Caco-2 (cell line): ENCODE measurements around the gene SMIM38. TPM values are rescaled to one million over a fixed set of nuclear protein-coding genes. Genes with fewer than 3 reads are reported as not detected.

Source experiments
- BruUV-seq: library from RNA; stranded (reverse); fragments of 400-500 nt; replicated peaks from 2 replicates; lab custom pipeline; 2021; lab: Mats Ljungman, UMichigan
- CTCF ChIA-PET: fragments of 300-600 bp; sonication (Branson Sonifier 250); formaldehyde crosslinking; loops from one replicate; lab custom pipeline; 2022; ENCODE audit warnings: antibody characterized with exemption; lab: Charles Lee
- POLR2A ChIA-PET: fragments of 300-600 bp; sonication (Branson Sonifier 250); formaldehyde crosslinking; loops from one replicate; lab custom pipeline; 2022; ENCODE audit warnings: antibody characterized with exemption; lab: Charles Lee
- DNase-seq, 2 experiments: peaks; one replicate each; pipeline versions ENCODE4 v3.0.0 to v3.0.0-alpha.2; 2020 to 2022
- H3K27me3 ChIP-seq: replicated peaks from 2 replicates; pipeline ENCODE4 v1.6.0; 2011; ENCODE audit warnings: low read length; ENCODE audit not compliant: control insufficient read depth, insufficient read depth
- H3K36me3 ChIP-seq: 2 replicates; pipeline ENCODE4 v1.5.1; 2011; ENCODE audit warnings: low read length; ENCODE audit not compliant: control insufficient read depth, insufficient read depth
- H3K4me1 ChIP-seq: fragments of 250-450 bp; sonication (Bioruptor Pico); 2 replicates; pipeline ENCODE4 v1.5.1; 2020; ENCODE audit warnings: mild to moderate bottlenecking
- H3K4me3 ChIP-seq: 2 replicates; pipeline ENCODE4 v1.5.1; 2011; ENCODE audit warnings: low read depth, mild to moderate bottlenecking, control low read depth, low read length
- H3K9me3 ChIP-seq: fragments of 250-450 bp; sonication (Bioruptor Pico); 2 replicates; pipeline ENCODE4 v1.5.1; 2020; ENCODE audit warnings: mild to moderate bottlenecking, moderate library complexity
- H3K27ac Mint-ChIP-seq: one replicate; pipeline ENCODE4 v1.8.0; 2022; ENCODE audit warnings: mixed read lengths; ENCODE audit not compliant: unreplicated experiment
- H3K27me3 Mint-ChIP-seq: one replicate; pipeline ENCODE4 v1.8.0; 2022; ENCODE audit warnings: mixed read lengths; ENCODE audit not compliant: insufficient read depth, unreplicated experiment
- H3K36me3 Mint-ChIP-seq: one replicate; pipeline ENCODE4 v1.8.0; 2022; ENCODE audit warnings: mild to moderate bottlenecking, mixed read lengths; ENCODE audit not compliant: insufficient read depth, unreplicated experiment
- H3K4me1 Mint-ChIP-seq: one replicate; pipeline ENCODE4 v1.8.0; 2022; ENCODE audit warnings: low read depth, mixed read lengths; ENCODE audit not compliant: unreplicated experiment
- H3K4me3 Mint-ChIP-seq: one replicate; pipeline ENCODE4 v1.8.0; 2022; ENCODE audit warnings: mild to moderate bottlenecking, moderate library complexity, mixed read lengths; ENCODE audit not compliant: unreplicated experiment
- H3K9me3 Mint-ChIP-seq: one replicate; pipeline ENCODE4 v1.8.0; 2022; ENCODE audit warnings: mixed read lengths; ENCODE audit not compliant: unreplicated experiment
- CTCF ChIP-seq, 2 experiments: fragments of 200-600 bp in 1 of 2; IDR thresholded peaks; 1 replicate in 1 of 2; 2 replicates in 1 of 2; pipeline versions ENCODE4 v1.5.1 to v1.8.0; 2011 to 2022; ENCODE audit warnings: antibody characterized with exemption in 1 of 2, control low read depth in 1 of 2, inconsistent platforms in 1 of 2, low read depth in 1 of 2, low read length in 1 of 2, mild to moderate bottlenecking in 1 of 2, moderate library complexity in 1 of 2; ENCODE audit not compliant: insufficient read depth in 1 of 2, severe bottlenecking in 1 of 2, unreplicated experiment in 1 of 2
- intact Hi-C: fragments of 100-400 bp; cut with micrococcal nuclease; formaldehyde crosslinking; loops from one replicate; pipeline ENCODE4 v1.10.0; 2022; ENCODE audit not compliant: unreplicated experiment
- total RNA-seq: library from RNA; stranded (reverse); gene quantifications from 2 replicates; pipeline ENCODE4 v1.2.3, GENCODE V29; 2022

SMIM38 gene
- total RNA-seq, 1 experiment from 2014 or later = 0.66 TPM

GRCh38 chr11:69201066-69201365 lies 45.3 kb downstream of the SMIM38 start:
- Mint-ChIP-seq H3K9me3 (peaks cover 14% of the 10 kb centered on the region), H3K36me3 (no peaks in the 10 kb centered on the region), H3K4me1 (no peaks in the 10 kb centered on the region), H3K27ac (no peak overlapping the region), H3K27me3 (peaks cover 7% of the 10 kb centered on the region), H3K4me3 (no peak overlapping the region)
- no peaks in the 10 kb centered on the region for H3K27me3 ChIP-seq
- H3K4me1 ChIP-seq = peaks cover 6% of the 10 kb centered on the region; the same call in 1 of the 2 replicates
- no peak for TF ChIP-seq CTCF (IDR thresholded peaks at IDR 0.05; ENCODE audit: insufficient read depth in 1 of 2, low read depth in 1 of 2, low read length in 1 of 2, severe bottlenecking in 1 of 2, unreplicated experiment in 1 of 2)
- POLR2A ChIA-PET = no interaction called here
- BruUV-seq = no TSS peak
- H3K9me3 ChIP-seq = no peaks in the 10 kb centered on the region
- intact Hi-C loops = no loop called here
- no peak overlapping the region for H3K4me3 ChIP-seq
- CTCF ChIA-PET = interaction anchor here (1.8 kb wide), 1 partner anchor 70 kb away, joined by 4 read pairs; no protein-coding TSS in a partner anchor
- peak in 1 of 2 experiments; percentile 30 for DNase-seq
- H3K36me3 ChIP-seq = no peaks in the 10 kb centered on the region

DNA sequence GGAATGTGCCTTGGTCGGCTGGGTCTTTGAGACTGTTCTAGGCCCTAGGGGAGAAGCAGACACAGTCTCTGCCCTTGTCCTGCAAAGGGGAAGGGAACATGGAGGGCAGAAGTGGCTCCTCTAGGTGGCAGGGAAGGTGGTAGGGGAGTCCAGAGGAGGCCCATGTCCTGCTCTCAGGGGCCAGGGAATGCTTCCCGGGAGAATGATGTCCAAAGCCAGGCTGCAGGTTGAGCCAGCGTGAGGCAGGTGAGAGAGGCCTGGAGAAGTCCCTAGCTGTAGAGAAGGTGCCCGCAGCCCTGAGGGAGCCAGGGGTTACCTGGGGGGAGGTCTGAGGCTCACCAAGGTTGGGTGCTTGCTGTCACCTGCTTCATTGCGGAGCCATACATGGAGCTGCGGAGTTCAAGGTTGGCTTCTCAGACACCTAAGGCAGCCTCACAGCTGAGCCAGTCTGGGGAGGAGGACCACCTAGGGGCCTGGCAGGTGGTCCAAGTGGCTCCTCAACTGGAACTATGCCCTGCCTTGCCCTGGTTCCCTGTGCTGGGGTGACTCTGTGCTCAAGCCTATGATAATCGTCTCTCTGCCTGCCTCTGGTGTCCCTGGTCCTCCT lies 46.1 kb downstream of the SMIM38 start:
- Mint-ChIP-seq H3K4me3 (no peak overlapping the region), H3K27me3 (peaks cover 7% of the 10 kb centered on the region), H3K36me3 (no peaks in the 10 kb centered on the region), H3K27ac (no peak overlapping the region), H3K4me1 (no peaks in the 10 kb centered on the region), H3K9me3 (peaks cover 14% of the 10 kb centered on the region)
- peak in 1 of 2 experiments; percentile 32 for DNase-seq
- CTCF ChIA-PET = interaction anchor here (1.8 kb wide), 1 partner anchor 71 kb away, joined by 4 read pairs; no protein-coding TSS in a partner anchor
- Histone ChIP-seq H3K27me3 (no peaks in the 10 kb centered on the region), H3K4me3 (no peak overlapping the region), H3K9me3 (no peaks in the 10 kb centered on the region), H3K4me1 (peaks cover 6% of the 10 kb centered on the region; the same call in 1 of the 2 replicates), H3K36me3 (no peaks in the 10 kb centered on the region)
- intact Hi-C loops = no loop called here
- TF ChIP-seq CTCF (IDR thresholded peaks at IDR 0.05; ENCODE audit: insufficient read depth in 1 of 2, low read depth in 1 of 2, low read length in 1 of 2, severe bottlenecking in 1 of 2, unreplicated experiment in 1 of 2) = no peak
- BruUV-seq = no TSS peak
- POLR2A ChIA-PET = no interaction called here

GRCh38 chr11:69202511-69203221 lies 46.9 kb downstream of the SMIM38 start:
- H3K36me3 ChIP-seq = no peaks in the 10 kb centered on the region
- no peaks in the 10 kb centered on the region for H3K27me3 ChIP-seq
- BruUV-seq = no TSS peak
- intact Hi-C loops = no loop called here
- H3K4me1 Mint-ChIP-seq = no peaks in the 10 kb centered on the region
- peak in 1 of 2 experiments; percentile 34 for DNase-seq
- CTCF ChIA-PET = no interaction called here
- H3K27ac Mint-ChIP-seq = no peak overlapping the region
- peaks cover 6% of the 10 kb centered on the region; the same call in 1 of the 2 replicates for H3K4me1 ChIP-seq
- POLR2A ChIA-PET = no interaction called here
- no peak overlapping the region for H3K4me3 Mint-ChIP-seq
- peaks cover 7% of the 10 kb centered on the region for H3K27me3 Mint-ChIP-seq
- H3K9me3 ChIP-seq = no peaks in the 10 kb centered on the region
- no peaks in the 10 kb centered on the region for H3K36me3 Mint-ChIP-seq
- no peak overlapping the region for H3K4me3 ChIP-seq
- peaks cover 14% of the 10 kb centered on the region for H3K9me3 Mint-ChIP-seq
- no peak for TF ChIP-seq CTCF (IDR thresholded peaks at IDR 0.05; ENCODE audit: insufficient read depth in 1 of 2, low read depth in 1 of 2, low read length in 1 of 2, severe bottlenecking in 1 of 2, unreplicated experiment in 1 of 2)
